ENCODE results near the gene GORASP2. TPM values are rescaled to one million over a fixed set of nuclear protein-coding genes. Genes with fewer than 3 reads are reported as not detected.

The GORASP2 gene
- 19.3 and 24.1 TPM in 2 replicates for total RNA-seq

GRCh38 chr2:170928824-170929685 lies at the start of gene GORASP2:
TSS of gene GORASP2 (plus strand) at chr2:170929253. CDS start at chr2:170929341, 88 bp downstream.

Other genes with a start within 250 kb of the GORASP2 start
- gene SP5, start 213.9 kb upstream of the GORASP2 start, total RNA-seq = not detected in 2 replicates
- gene ERICH2, start 158.9 kb upstream of the GORASP2 start, total RNA-seq = 1.2 TPM in 1 of 2 replicates, not detected in the other
- gene GAD1, start 112.4 kb upstream of the GORASP2 start, total RNA-seq = under 0.01 and 0.09 TPM in 2 replicates
- gene TLK1, start 231.6 kb downstream of the GORASP2 start, total RNA-seq = 15.3 and 17.8 TPM in 2 replicates

Measured in bronchial smooth muscle cell (primary cell).